DMS53 treated with DMSO at 0.1 percent for 48 hours (cell line): ENCODE results near the gene STUB1.

Experiments
- DNase-seq: peaks from one replicate; lab custom pipeline; 2025; ENCODE audit not compliant: unreplicated experiment; lab: John Stamatoyannopoulos, UW

Gene STUB1

DNA sequence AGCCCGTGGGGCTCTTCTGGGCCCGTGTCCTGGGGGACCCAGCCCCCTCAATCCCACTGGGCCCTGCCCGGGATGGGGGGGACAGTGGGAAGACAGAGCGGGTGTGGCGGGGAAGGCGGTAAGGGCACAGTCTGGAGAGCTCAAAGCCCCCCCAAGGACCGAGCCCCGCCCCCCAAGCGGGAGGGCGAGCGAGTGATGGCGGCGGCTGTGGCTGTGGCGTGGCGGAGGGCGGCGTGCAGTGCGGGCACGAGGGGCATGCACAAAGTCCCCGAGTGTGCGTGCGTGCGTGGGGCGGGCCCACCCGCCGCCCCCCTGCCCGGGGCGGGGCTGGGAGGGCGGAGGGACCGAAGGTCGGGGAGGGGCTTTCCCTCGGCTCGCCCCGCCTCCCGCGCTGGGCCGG is 13.6 kb downstream of the STUB1 start:
- DNase-seq = no peak

DNA sequence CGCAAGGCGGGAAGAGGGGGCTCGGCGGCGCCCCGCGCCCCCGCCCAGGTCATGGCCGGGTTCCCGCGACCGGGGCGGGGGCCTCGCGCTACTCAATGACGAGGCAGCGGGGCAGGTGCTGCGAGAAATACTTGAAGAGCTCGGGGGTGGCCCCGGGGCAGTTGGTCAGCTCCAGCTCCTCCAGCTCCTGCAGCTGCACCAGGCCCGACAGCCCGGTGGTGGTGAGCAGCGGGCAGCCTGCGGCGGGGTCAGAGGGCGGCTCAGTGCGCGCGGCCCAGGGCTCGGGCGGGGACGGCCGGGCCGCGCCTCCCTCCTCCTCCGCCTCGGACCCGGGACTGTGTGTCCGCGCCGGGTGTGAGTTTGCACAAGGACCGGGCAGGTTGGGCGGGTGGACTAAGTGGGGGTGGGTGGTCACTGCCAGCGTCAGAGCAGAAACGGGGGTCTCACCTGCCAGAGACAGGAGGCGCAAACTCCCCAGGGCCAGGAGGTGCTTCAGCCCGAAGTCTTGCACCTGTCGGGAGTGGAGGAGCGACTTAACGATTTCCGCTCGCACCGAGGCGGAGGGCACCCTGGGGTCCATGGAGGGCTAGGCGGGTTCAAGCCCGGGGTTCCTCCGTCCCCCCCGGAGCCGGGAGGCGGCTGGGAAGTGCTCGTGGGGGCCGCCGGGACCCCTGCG is 14.1 kb downstream of the STUB1 start:
- no peak for DNase-seq

DNA sequence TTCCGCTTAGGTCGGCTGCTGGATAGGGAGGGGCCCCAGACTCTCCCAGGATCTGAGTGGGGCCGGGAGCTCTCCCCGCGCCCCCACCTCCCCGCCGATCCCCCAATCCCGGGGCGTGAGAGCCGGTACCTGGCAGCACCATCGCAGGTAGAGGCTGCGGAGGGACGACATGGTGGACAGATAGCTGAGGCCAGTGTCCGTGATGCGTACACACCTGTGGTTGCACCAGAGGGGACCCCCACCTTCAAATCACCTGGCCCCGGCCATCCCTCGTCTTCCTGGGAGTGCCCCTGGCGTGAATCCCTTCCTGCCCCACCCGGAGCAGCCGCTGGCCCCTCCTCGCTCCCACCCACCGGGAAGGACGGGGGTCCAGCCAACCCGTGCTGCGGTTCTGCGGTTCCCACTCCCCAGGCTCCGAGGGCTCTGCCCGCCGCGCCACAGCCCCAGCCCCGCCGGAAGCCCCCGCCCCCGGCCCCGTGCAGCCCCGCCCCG is 14.7 kb downstream of the STUB1 start:
- no peak for DNase-seq

DNA sequence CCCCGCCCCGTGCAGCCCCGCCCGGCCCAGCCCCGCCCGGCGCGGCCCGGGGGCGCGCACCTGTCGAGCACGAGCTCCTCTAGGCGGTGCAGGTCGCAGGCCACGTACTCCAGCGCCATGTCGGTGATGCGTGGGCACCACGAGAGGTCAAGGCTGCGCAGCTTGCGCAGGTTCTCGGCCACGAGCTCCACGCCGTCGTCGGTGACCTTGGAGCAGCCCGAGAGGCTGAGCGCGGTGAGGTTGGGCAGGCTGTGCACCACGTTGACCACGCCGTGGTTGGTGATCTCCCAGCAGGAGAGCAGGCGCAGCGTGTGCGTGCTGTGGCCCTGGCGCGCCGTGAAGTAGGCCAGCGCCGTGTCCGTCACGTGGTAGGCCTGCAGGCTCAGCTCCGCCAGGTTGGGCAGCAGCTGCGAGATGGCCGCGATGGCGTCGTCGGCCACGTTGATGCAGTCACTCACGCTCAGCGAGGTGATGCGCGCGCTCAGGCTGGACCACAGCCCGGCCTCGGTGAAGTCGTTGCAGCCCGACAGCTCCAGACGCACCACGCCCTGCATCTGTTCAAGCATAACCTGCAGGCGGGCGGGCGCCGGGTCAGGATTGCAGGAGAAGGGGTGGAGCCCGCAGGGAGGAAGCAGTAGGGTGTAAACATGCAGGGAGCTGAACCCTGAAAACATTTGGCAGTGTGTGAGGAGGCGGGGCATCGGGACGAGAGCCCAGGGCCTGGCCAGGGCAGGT is 15.3 kb downstream of the STUB1 start:
- DNase-seq = peak; percentile 92

DNA sequence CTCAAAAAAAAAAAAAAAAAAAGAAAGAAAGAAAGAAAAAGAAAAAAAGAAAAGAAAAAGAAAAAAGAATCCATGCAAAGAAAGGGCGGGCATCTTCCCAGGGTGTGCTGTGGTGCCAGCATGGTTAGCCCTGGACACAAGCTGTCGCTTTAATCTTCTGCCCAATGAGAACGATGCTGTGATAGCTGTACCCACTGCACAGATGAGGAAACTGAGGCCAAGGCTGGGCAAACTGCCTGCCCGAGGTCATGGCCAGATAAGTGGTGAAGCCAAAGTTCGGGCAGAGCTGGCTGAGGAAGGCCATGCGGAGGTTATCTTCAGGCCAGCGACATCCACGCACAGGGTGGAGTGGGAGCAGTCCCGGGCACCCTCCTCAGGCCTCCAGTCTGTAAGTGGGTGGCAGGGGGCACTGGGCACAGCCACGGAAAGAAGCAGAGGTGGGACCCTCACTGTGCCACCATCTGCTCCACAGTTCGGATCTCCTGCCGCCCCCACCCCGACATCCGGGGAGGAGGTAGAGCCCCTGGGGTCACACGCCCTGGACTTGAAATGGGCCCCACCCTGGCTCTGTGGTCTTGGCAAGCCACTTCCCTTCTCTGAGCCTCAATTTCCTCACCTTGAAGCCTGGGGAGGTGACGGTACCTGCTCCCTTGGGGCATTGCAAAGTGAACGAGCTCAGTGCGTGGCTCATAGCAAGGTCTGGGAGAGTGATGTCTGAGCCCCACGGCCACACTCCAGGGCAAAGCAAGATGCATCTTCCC is 18.9 kb downstream of the STUB1 start:
- no peak for DNase-seq

DNA sequence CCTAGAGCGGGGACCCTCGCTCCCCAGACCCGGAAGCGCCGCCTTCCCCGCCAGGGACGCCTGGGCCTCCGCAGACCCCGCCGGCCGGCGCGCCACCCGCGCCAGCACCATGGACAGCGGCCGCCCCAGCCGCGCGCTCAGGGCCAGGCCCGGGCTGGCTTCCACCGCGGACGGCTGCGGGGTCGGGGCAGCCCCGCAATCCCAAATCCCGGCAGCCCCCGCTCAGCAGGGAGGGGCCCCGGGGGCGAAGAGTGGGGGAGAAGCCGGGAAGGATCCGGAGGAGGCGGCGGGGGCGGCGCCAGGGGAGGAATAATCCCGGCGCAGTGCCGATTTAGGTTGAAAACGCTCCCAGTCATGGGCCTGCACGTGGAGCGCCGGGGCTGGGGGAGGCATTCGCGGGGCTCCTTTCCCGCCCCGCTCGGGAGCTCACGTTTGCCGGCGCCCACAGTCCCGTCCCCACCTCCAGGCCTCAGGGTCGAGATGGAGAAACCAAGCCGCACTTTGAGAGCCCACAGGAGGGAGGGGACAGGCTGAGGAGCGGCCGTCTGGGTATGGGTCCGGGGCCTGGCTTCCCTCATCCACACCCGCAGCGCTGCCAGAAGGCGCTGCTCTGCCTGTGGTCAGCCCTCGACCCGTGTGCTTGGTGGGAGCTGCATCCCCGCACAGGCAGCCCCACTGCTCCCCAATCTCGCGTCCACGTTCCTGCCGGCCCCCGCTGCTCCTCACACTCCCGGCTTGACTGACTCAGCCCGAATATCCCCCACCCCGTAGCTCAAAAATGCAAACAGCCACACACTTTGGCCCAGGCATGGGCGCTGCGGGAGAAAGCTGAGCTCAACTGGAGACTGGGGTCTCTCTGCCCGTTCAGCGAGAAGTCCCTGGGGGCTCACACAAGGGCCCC is 20.7 kb downstream of the STUB1 start:
- no peak for DNase-seq

DNA sequence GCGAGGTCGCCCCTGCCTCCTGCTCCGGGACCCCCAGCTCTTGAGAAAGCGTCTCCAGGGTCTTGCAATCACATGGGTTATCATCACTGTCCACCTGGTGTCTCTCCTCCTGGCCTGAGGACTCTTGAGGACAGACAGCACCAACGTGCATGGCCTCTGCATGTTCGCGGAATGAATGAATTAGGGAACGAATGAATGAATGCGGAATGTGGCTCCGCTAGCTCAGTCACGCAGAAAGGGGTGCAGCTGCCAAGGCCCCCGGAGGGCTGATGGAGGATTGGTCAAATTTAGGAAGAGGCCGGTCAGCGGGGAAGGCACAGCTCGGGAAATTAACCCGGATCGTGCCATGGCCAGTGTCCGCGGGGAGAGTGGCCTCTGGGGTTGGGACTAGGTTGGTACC is 22.1 kb downstream of the STUB1 start:
- no peak for DNase-seq

DNA sequence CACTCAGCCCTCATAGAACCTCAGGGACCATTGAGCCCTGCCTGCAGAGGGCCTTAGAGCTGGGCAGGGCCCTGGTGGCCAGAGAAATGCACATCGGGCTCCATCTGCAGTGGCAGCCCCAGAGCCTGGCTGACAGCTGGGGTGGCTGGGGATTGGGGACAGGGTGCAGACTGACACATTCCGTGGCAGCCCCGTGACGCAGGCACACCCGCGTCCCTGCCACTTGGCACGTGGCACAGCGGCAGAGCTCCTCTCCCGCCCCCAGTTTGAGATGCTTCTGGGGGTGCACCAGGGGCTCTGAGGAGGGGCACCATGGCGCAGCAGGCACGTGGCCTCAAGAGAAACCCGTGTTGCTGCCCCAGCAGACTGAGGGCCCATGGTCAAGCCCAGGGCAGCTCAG is 23.2 kb downstream of the STUB1 start:
- DNase-seq = no peak

DNA sequence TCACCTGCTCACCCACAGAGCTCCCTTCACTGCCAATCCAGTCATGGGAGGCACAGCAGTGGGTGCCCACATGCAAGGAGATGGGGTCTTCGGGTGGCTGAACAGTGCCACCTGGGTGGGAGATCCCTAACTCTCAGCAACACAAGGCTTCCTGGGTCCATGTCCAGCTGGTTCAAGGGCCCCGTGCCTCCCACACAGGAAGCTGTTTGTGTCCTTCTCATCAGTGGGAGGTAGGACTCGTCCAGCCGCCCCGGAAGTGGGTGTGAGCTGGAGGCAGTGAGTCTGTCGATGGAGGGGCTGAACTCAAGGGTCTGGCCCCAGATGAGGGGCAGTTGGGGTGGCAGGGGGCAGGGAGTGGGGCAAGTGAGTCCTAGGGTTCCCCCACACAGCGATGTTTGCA is 23.8 kb downstream of the STUB1 start:
- no peak for DNase-seq

DNA sequence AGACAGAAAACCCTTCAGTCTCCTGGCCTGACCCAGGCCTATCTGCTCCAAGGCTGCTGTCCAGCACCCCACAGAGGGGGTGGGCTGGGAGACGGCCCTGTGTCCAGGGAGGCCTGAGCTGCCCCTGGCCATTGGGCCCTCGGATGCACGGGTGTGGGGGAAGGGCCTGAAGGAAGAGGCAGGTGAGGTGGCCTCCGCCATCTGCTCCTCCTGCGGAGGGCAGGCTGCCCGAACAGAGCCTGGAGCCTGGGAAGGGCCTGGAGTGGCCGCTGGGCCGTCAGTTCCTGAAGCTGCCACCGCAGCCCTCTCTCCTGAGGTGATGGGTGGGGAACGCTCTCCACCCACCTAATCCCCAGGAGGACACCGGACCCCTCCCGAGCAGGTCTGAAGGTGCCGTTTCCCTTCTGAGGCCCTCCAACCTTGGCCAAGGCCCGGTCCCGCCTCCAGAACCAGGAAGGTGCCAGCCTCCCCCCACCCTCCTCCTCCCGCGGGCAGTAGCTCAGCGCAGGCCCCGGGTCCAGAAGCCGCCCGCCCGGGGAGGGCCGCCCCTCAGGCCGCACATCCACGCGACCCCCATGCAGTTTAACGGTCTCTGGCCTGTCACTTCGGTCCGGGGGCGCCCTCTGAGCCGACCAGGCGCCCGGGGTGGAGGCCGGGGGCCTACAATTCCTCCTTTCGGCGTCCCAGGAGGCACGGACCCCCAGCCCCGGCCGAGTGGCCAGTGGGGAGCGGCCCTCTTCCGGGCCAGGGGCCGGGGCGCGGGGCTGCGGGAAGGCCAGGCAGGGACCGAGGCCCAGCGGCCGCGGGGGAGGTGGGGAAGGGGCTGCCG is 24.6 kb downstream of the STUB1 start:
- no peak for DNase-seq

DNA sequence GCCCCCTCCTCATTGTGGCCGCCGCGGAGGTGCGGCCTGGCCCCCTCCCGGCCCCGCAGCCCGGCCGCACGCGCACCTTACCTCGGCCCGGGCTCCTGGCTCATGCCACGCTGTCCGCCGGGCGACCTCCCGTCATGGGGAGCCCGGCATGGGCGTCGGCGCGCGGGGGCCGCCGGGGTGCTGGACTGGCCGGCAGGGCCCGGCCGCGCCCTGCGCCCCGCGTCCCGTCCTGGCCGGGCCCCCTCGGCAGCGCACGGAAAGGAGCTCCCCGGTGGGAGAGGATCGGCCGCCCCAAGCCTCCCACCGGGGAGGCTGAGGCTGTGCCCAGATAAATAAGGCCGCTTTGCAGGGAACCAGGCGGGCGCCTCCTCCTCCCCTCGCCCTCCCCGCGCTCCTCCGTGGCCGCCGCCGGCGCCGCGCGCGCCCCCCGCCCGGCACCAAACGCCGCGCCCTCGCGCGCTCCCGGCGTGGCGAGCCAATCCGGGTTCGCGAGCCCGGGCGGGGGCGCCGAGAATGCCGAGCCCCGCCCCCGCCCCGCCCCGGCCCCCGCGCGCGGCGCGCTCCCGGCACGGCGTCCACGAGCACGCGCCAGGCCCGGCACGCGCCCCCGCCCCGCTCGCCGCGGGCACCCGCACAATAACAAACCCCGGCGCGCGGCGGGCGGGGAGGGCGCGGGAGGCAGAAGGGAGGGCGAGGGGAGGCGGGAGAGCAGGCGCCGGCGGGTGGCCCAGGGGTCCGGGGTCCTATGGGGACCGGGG is 25.4 kb downstream of the STUB1 start, which contains the start of gene FBXL16:
Gene FBXL16, minus strand, starts transcription at position 371 of the 758 bp plus-strand sequence. CDS start 8,396 bp downstream, outside the sequence.
- no peak for DNase-seq

DNA sequence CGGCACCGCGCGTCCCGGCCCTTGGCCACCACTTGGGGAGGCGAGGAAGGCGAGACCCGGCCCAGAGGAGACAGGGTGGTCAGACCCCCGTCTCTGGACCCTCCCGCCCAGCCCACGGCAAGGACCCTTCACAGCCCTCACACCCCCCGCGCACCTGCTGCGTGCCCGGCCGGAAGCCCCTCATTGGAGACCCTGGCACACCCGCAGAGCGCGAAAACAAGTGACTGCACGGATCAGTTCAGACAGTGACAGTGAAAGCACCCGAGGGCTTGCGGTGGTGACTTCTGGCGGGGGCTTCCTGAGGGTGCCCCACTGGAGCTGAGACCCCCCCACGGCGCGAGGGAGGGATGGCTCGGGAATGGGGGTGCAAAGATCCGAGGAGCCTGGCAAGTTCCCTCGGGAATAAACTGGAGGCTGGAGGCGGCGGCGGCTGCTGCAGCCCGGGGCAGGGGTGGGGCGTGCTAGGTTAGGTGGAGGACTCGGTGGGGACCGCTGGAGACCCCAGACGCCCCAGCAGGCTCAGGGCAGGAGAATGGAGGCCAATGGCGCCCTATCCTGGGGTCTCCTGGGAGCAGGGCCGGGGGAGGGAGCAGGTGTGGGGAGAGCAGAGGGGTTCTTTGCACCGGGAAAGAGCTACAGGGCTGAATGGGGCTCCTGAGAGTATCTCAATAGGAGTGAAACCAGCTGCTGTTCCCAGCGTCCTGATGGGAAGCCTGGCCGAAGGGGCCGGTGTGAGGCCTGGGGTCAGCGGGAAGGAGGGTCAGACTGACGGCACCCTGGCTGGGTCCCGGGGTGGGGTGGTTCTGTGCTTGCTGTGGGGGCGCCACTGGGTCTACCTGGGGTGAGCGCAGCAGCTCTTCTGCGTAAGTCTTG is 26.2 kb downstream of the STUB1 start:
- peak; percentile 18 for DNase-seq

DNA sequence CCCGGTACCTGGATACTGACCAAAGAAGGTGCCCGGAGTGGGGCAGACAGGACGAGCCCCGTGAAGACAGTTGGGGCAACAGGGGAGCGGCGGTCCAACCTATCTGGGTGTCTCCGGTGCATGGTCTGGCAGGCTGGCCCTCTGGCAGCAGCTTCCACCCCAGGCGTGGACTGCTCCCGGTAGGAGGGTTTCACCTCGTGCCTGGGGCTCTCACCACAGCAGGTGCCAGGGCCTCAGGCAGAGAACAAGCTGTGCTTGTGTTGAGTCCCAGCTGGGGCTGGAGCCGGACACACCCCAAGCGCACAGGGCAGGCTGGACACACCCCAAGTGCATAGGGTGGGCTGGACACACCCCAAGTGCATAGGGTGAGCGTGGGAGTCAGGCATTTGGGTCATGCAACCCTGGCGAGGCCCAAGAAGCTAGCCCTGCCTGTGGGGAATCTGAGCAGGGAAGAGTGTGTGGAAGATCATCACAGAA is 26.9 kb downstream of the STUB1 start:
- DNase-seq = no peak

DNA sequence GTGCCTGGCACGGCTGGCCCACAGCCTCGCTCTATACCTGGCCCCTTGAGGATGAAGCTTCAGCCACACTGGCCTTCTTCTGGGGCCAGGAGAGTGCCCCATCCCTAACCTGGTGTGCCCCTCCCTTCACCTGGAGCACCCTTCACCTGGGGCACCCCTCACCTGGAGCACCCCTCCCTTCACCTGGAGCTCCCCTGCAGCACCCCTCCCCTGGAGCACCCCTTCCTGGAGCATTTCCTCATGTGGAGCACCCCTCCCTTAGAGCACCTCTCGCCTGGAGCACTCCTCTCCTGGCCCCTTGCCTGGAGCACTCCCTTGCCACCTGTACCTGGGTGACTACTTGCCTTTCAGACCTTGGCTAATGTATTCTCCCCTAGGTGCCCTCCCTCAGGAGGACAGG is 27.8 kb downstream of the STUB1 start:
- no peak for DNase-seq

DNA sequence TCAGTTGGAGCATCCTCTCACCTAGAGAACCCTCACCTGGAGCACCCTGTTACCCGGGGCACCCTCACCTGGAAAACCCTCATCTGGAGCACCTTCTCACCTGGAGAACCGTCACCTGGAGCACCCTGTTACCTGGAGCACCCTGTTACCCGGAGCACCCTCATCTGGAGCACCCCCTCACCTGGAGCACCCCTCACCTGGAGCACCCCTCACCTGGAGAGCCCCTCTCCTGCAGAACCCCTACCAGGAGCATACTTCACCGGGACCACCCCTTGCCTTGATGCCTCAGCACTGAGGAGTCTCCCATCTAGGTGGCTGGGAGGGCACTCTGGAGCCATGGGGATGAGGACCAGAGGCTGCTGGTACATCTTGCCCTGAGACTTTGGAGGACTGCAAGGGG is 28.7 kb downstream of the STUB1 start:
- no peak for DNase-seq

DNA sequence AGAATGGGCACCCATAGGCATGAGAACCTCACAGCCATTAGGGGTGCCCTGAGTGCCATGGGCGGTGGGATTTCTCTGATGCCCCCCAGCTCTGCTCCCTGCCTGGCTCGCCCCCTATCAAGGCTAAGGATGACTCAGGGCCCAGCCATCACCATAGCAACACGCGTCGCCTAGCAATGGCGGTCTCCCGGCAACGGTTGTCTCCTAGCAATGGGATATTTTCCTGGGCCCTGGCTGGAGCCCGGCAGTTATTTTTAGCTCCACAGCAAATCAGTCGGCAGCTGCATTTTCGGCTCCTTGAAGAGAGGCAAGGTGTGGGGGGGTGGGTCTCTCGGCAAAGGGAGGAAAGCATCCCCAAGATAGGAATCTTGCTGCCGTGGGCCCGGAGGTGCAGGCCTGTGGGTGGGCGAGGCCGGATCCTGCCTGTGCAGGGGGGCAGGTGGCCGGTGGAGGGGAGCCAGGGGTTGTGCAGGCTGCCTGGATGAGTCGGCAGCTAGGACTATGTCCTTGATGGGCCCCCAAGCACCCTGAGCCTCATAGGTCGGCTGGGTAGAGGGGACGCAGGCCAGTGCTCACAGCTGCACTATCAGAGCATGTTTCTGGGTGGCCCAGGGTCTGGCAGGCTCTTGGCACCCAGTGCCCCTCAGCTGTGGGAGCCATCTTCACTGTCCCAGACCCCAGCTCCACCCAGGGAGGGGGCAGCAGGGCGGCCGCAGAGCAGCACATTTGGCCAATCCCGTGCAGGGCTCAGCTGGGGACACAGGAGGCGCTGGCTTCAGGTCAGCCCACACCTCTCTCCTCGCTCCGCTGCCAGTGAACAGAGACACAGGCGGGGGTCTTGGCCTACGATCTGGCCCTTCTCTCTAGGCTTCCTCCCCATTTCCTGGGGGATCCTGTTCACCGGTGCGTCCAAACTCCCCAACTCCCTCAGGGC is 29.6 kb downstream of the STUB1 start:
- peak; percentile 45 for DNase-seq

DNA sequence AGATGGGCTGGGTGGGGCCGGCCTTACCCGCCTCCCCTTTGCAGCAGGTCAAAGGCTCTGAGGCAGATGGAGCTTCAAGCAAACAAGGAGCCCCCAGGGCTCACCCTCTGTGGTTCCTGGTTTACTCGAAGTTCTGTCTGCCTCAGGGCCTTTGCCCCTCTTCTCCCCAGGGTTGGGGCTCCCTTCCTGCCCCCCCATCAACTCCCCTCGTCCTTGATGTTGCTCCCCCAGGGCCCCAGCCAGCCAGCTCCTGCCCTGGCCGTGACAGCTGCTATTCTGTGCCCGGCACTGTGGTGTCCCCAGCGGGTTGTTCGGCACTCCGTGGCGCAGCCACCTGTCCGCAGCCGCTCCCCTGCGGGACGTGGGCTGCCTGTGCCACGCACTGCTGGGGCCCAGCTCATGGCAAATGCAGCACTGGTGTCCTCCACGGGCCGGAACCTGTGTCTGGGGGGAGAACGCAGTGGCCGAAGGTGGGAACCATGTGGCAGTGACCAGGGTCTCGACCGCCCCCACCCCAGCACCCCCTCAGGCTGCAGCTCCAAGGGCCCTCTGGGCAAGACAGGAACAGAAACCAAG is 30.4 kb downstream of the STUB1 start:
- no peak for DNase-seq
